ENCODE results near the gene UBE2QL1. TPM values are rescaled to one million over a fixed set of nuclear protein-coding genes. Genes with fewer than 3 reads are reported as not detected.

The UBE2QL1 gene
- total RNA-seq, 2 experiments from 2014 or later: 0.33 to 0.45 TPM

- Mint-ChIP-seq H3K4me1 (ENCODE audit: low read depth) (no peaks in the 10 kb centered on the region), H3K4me3 (no peak overlapping the region), H3K27ac (no peak overlapping the region), H3K9me3 (no peaks in the 10 kb centered on the region), H3K36me3 (ENCODE audit: low read depth) (no peaks in the 10 kb centered on the region), H3K27me3 (peaks cover 4% of the 10 kb centered on the region)
- no peak overlapping the region for H3K4me3 ChIP-seq (ENCODE audit: low read length)
- H3K9me3 ChIP-seq (ENCODE audit: control insufficient read depth in 1 of 2, insufficient read depth in 1 of 2, low read length in 2 of 2): no peaks in the 10 kb centered on the region
- intact Hi-C loops (cut with DNase I, micrococcal nuclease): no loop called here
- H3K36me3 ChIP-seq (ENCODE audit: insufficient read depth, low read length): no peaks in the 10 kb centered on the region
- TF ChIP-seq, protein P1, sequence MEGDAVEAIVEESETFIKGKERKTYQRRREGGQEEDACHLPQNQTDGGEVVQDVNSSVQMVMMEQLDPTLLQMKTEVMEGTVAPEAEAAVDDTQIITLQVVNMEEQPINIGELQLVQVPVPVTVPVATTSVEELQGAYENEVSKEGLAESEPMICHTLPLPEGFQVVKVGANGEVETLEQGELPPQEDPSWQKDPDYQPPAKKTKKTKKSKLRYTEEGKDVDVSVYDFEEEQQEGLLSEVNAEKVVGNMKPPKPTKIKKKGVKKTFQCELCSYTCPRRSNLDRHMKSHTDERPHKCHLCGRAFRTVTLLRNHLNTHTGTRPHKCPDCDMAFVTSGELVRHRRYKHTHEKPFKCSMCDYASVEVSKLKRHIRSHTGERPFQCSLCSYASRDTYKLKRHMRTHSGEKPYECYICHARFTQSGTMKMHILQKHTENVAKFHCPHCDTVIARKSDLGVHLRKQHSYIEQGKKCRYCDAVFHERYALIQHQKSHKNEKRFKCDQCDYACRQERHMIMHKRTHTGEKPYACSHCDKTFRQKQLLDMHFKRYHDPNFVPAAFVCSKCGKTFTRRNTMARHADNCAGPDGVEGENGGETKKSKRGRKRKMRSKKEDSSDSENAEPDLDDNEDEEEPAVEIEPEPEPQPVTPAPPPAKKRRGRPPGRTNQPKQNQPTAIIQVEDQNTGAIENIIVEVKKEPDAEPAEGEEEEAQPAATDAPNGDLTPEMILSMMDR (IDR thresholded peaks at IDR 0.05): no peak
- DNase-seq (no peak), ATAC-seq (ENCODE audit: poor library complexity) (no peak)
- peaks cover 0 to 2% of the 10 kb centered on the region in 2 experiments for H3K27me3 ChIP-seq (ENCODE audit: control insufficient read depth in 1 of 2, insufficient read depth in 2 of 2, low read length in 2 of 2)
- no peaks in the 10 kb centered on the region for H3K4me1 ChIP-seq (ENCODE audit: insufficient read depth, low read length)
- CTCF ChIA-PET: no interaction called here
- H3K27ac ChIP-seq (ENCODE audit: low read depth in 1 of 2, low read length in 2 of 2): no peak overlapping the region
- POLR2A ChIA-PET: no interaction called here
Measured at GRCh38 chr5:6496207-6496584, 47.5 kb downstream of the UBE2QL1 start.

- no peak overlapping the region for H3K27ac ChIP-seq (ENCODE audit: low read depth in 1 of 2, low read length in 2 of 2)
- H3K4me1 ChIP-seq (ENCODE audit: insufficient read depth, low read length): no peaks in the 10 kb centered on the region
- TF ChIP-seq, protein P1 (IDR thresholded peaks at IDR 0.05): no peak
- Mint-ChIP-seq H3K4me1 (ENCODE audit: low read depth) (no peaks in the 10 kb centered on the region), H3K36me3 (ENCODE audit: low read depth) (no peaks in the 10 kb centered on the region), H3K9me3 (no peaks in the 10 kb centered on the region), H3K4me3 (no peak overlapping the region), H3K27me3 (peaks cover 4% of the 10 kb centered on the region), H3K27ac (no peak overlapping the region)
- no peaks in the 10 kb centered on the region for H3K9me3 ChIP-seq (ENCODE audit: control insufficient read depth in 1 of 2, insufficient read depth in 1 of 2, low read length in 2 of 2)
- H3K36me3 ChIP-seq (ENCODE audit: insufficient read depth, low read length): no peaks in the 10 kb centered on the region
- ChIA-PET POLR2A (no interaction called here), CTCF (no interaction called here)
- intact Hi-C loops (cut with DNase I, micrococcal nuclease): no loop called here
- no peak overlapping the region for H3K4me3 ChIP-seq (ENCODE audit: low read length)
- ATAC-seq (ENCODE audit: poor library complexity) (no peak), DNase-seq (no peak)
- H3K27me3 ChIP-seq (ENCODE audit: control insufficient read depth in 1 of 2, insufficient read depth in 2 of 2, low read length in 2 of 2): peaks cover 0 to 2% of the 10 kb centered on the region in 2 experiments
Measured at GRCh38 chr5:6496636-6497035, 48.0 kb downstream of the UBE2QL1 start.

DNA sequence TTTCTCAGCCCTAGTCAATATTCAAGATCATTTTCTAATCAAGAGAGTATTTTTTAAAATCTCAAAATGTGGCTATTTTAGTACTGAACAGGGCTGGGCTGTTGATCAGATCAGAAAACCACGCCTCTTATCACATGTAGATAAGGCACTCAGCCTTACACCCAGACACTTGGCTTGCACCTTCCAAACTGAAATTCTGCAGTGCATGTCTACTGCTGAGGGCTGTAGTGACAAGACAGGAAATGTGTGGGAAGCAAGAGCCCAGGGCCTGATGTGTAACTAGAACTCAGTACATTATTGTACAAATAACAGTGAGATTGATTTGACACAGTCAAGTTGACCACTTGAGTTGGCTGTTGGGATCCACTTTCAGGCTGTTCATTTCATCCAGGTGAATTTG, 48.6 kb downstream of the UBE2QL1 start:
- ATAC-seq (ENCODE audit: poor library complexity) (no peak), DNase-seq (no peak)
- no peaks in the 10 kb centered on the region for H3K4me1 Mint-ChIP-seq (ENCODE audit: low read depth)
- intact Hi-C loops (cut with DNase I, micrococcal nuclease): no loop called here
- H3K9me3 ChIP-seq (ENCODE audit: control insufficient read depth in 1 of 2, insufficient read depth in 1 of 2, low read length in 2 of 2): no peaks in the 10 kb centered on the region
- no peak overlapping the region for H3K27ac Mint-ChIP-seq
- peaks cover 0 to 2% of the 10 kb centered on the region in 2 experiments for H3K27me3 ChIP-seq (ENCODE audit: control insufficient read depth in 1 of 2, insufficient read depth in 2 of 2, low read length in 2 of 2)
- no peaks in the 10 kb centered on the region for H3K36me3 ChIP-seq (ENCODE audit: insufficient read depth, low read length)
- H3K4me3 Mint-ChIP-seq: no peak overlapping the region
- TF ChIP-seq, protein P1 (IDR thresholded peaks at IDR 0.05): no peak
- H3K36me3 Mint-ChIP-seq (ENCODE audit: low read depth): no peaks in the 10 kb centered on the region
- H3K27me3 Mint-ChIP-seq: peaks cover 4% of the 10 kb centered on the region
- no peak overlapping the region for H3K4me3 ChIP-seq (ENCODE audit: low read length)
- CTCF ChIA-PET: no interaction called here
- no peak overlapping the region for H3K27ac ChIP-seq (ENCODE audit: low read depth in 1 of 2, low read length in 2 of 2)
- no peaks in the 10 kb centered on the region for H3K9me3 Mint-ChIP-seq
- no peaks in the 10 kb centered on the region for H3K4me1 ChIP-seq (ENCODE audit: insufficient read depth, low read length)
- POLR2A ChIA-PET: no interaction called here

Measured in CD4-positive, alpha-beta T cell (primary cell).